ENCODE data around the gene MKNK2.
A peak's percentile ranks its signal among the peaks of the same experiment; 100 is the strongest.
"Not testable (repeated sequence)": the region's sequence is repeated elsewhere in the genome, so short reads cannot be mapped to it uniquely, and the experiment has no call there.

MKNK2 gene

GRCh38 chr19:2050991-2051772 is at the start of gene MKNK2:
TSS of gene MKNK2 (minus strand) at chr19:2051244. CDS start at chr19:2050851, 393 bp downstream.
- peak; percentile 84 to 97 for DNase-seq

- no peak for DNase-seq
Measured at GRCh38 chr19:2100719-2101061, 49.6 kb upstream of the MKNK2 start.

- DNase-seq: no peak
Measured at GRCh38 chr19:2099937-2100718, 49.1 kb upstream of the MKNK2 start.

GRCh38 chr19:2099054-2099501 is 48.0 kb upstream of the MKNK2 start:
- no peak for DNase-seq

- no peak for DNase-seq
Measured at GRCh38 chr19:2097886-2098327, 46.9 kb upstream of the MKNK2 start.

- no peak for DNase-seq
Measured at GRCh38 chr19:2097203-2097885, 46.3 kb upstream of the MKNK2 start.

- DNase-seq: peak; percentile 95 to 99
Measured at GRCh38 chr19:2096480-2097202, 45.6 kb upstream of the MKNK2 start, which contains the start of gene IZUMO4. TSS of gene IZUMO4 (plus strand) at chr19:2096915. CDS start at chr19:2096946, 31 bp downstream.

- DNase-seq: peak in 1 of 2 donors; percentile 84
Measured at GRCh38 chr19:2096034-2096479, 45.0 kb upstream of the MKNK2 start, which contains the start of gene MOB3A. TSS of gene MOB3A (minus strand) at chr19:2096326. CDS start at chr19:2078560, 17,766 bp downstream.

GRCh38 chr19:2091926-2092525 is 41.0 kb upstream of the MKNK2 start:
- peak in 1 of 2 donors; percentile 40 for DNase-seq

- DNase-seq: no peak
Measured at GRCh38 chr19:2089727-2090053, 38.6 kb upstream of the MKNK2 start.

GRCh38 chr19:2089001-2089711 is 38.1 kb upstream of the MKNK2 start:
- no peak for DNase-seq

GRCh38 chr19:2087621-2088100 is 36.6 kb upstream of the MKNK2 start:
- peak; percentile 31 to 43 for DNase-seq

GRCh38 chr19:2086695-2087620 is 35.9 kb upstream of the MKNK2 start:
- not testable (repeated sequence) for DNase-seq

GRCh38 chr19:2084993-2085720 is 34.1 kb upstream of the MKNK2 start:
- DNase-seq: peak; percentile 75 to 84

- DNase-seq: peak in 1 of 2 donors; percentile 35
Measured at GRCh38 chr19:2083174-2083854, 32.3 kb upstream of the MKNK2 start.

- DNase-seq: peak; percentile 80 to 83
Measured at GRCh38 chr19:2081873-2082810, 31.1 kb upstream of the MKNK2 start.

GRCh38 chr19:2080336-2080988 is 29.4 kb upstream of the MKNK2 start:
- peak in 1 of 2 donors; percentile 42 for DNase-seq

Measured in inflammatory macrophage treated with lipopolysaccharide for 1 hour (primary cell).